ENCODE data around the gene CD27.
"Not testable (repeated sequence)": the region's sequence is repeated elsewhere in the genome, so short reads cannot be mapped to it uniquely, and the experiment has no call there.

The CD27 gene

DNA sequence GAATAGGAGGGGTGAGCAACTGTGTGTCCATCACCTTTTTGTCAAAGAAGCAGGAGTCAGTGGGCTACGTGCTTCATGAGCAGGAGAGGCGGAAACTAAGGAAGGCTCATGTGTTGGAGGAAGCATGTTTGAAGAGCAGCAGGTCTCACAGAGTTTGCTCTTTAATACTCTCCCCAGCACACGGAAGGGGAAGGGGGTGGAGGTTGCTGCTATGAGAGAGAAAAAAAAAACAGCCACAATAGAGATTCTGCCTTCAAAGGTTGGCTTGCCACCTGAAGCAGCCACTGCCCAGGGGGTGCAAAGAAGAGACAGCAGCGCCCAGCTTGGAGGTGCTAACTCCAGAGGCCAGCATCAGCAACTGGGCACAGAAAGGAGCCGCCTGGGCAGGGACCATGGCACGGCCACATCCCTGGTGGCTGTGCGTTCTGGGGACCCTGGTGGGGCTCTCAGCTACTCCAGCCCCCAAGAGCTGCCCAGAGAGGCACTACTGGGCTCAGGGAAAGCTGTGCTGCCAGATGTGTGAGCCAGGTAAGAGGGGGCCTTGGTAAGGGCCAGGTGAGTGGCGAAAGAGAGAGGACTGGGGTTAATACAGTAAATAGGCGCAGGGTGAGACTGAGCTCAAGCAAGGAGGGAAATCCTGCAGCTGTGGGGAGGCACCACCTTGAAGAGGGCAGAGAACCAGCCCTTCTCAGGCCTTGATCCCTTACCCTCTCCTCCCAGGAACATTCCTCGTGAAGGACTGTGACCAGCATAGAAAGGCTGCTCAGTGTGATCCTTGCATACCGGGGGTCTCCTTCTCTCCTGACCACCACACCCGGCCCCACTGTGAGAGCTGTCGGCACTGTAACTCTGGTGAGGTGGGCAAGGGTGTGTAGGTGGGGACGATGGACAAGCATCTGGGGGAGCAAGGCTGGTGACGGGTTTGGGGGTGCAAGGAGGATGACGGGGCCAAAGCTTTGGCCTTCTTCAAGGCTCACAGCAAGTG, at the start of gene CD27:
Gene CD27 (plus strand): TSS at position 252 of the 985 bp plus-strand sequence. CDS start 141 bp downstream, at position 393.
- no peak for DNase-seq

DNA sequence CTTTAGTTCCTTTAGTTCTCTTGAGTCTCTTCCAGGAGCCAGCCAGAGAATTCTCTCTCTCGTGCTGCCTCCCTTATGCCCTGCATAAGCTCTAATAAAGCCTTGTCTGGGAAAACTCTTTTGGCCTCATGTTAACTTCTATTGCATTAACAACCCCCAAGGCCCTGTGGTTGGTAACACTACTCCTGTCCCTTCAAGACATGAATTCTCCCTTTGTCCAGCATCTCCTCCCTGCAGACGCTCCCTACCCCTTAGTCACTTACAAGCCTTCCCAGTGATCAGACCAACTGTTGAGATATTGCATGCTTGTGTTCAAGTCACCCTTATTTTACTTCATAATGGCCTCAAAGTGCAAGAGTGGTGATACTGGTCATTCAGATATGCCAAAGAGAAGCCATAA, 48.7 kb upstream of the CD27 start:
- DNase-seq: no peak

DNA sequence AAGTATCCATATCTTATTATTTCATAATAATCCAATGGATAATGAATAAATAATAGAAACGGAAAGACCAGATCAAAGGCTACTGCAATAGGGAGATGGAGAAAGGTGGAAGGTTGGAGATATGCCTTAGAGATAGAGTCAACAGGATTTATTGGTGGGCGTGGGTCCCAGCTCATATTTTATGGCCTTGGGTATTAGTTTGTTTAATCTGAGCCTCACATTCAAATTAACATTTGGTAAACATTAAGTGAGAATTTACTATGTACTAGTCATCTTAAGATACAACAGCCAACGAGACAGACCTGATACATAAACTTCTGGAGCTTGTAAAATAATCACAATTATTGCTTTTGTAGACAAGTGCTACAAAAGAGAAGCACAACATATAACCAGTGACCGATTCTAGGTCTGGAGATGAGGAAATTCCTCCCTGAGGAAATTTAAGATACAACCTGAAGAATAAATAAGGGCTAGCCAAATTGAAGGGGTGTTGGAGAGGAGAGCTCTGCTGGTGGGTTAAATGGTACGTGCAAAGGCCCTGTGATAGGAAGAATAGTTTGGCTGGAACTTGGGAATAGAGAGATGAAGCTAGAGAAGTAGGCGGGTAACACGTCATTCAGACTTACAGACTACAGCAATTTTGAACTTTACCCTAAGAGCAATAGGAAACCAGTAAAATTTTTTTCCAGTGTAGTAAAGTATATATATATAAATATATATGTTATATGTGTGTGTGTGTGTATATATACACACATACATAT, 44.7 kb upstream of the CD27 start:
- DNase-seq: no peak

DNA sequence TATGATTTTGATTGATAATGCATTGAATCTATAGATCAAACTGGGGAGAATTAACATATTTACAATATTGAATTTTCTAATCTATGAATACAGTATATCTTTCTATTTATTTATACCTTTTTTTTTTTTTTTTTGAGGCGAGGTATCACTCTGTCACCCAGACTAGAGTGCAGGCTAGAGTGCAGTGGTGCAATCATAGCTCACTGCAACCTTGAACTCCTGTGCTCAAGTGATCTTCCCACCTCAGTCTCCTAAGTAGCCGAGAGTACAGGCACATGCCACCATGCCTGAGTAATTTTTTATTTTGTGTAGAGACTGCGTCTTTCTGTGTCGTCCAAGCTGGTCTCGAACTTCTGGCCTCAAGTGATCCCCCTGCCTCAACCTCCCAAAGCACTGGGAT, 40.4 kb upstream of the CD27 start:
- DNase-seq: no peak

DNA sequence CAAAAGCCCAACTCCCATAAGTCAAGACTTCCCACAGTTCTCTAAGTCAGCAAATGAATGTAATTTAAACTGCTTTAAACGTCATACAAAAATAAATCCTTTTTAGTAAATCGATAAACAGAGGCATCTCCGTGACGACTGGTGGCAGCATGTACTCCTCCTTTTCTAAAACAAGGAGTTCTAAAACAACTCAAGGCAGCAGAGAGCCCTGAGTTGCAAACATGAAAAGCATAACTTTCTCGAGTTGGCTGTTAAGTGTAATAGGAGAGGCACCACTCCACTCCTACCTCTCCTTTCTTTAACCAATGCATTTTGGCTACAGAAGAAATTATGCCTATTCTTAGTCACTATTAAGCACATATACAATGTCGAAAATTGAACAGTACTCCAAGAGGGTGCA, 38.8 kb upstream of the CD27 start:
- no peak for DNase-seq

DNA sequence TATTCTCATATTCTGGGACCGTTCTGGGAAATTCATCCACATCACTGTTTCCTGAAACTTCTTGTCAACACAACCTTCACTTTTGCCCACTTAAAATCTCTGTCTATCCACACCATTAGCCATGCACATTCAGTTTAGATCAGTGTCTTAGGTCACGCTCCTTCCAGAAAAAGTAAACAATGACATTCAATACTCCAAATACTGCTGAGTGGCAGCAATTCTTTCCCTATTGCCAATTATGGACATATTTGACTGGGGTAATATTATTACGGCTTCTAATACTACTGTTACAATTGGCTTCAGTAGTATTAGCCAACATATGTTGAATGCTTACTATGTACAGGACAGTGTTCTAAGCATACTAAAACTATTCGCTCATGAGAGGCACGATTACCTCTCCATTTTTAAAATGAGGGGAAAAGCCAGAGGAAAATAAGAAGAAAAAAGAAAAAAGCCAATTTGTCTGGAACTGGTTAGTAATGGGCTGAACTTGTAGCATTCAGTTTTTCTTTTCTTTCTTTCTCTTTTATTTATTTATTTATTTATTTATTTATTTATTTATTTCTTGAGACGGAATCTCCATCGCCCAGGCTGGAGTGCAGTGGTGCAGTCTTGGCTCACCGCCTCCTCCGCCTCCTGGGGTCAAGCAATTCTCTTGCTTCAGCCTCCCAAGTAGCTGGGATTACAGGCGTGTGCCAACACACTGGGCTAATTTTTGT, 37.4 kb upstream of the CD27 start:
- no peak for DNase-seq

DNA sequence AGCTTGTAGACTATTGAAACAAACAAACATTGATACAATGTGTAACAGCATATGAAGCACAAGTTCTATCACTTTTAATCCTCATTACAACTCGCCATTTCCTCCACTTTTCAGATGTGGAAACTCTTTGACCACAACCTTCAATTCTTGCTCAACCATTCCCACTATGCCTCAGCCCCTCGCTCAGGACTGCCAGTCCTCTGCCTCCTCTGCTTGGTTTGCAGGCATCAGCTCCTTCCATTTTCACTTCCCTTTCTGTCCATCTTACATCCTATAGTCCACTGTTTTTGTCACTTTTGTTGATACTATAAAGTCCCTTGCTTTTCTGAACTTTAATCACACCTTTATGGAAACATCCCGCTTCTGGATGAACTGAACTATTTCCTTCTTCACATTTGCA, 28.2 kb upstream of the CD27 start:
- no peak for DNase-seq

DNA sequence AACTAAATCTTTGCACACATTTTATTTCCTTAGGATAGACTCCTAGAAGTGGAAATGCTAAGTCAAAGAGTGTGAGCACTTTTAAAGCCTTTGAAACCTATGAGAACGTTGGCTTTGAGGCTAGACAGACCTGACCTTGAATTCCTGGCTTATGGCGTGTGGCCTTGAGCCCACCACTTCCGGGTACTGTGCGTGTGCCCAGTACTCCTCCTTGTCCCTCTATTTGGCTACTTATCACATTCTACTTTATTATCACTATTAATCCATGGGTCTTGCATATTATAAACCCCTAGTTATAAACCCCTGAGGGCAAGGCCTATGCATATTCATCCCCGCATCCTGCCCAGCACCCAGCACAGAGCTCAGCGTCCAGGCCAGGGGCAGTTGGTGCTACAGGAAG, 26.0 kb upstream of the CD27 start:
- DNase-seq: no peak

DNA sequence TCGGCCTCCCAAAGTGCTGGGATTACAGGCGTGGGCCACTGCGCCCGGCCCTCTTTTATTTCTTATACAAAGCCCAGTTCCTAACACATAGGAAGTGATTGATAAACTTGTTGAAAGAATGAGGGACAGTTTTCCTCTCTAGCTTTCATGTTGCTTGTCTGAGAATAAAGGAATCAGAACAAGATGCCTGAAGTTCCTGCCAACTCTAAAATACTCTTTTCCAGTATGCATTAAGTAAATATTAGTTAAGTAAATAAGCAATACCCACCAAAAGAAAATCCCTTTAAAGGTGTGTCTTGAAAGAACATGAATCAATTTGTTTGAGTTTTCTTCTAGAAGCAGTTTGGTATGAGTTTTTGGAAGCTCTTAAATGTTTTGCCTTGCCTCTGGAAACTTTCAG, 24.4 kb upstream of the CD27 start:
- DNase-seq: no peak

DNA sequence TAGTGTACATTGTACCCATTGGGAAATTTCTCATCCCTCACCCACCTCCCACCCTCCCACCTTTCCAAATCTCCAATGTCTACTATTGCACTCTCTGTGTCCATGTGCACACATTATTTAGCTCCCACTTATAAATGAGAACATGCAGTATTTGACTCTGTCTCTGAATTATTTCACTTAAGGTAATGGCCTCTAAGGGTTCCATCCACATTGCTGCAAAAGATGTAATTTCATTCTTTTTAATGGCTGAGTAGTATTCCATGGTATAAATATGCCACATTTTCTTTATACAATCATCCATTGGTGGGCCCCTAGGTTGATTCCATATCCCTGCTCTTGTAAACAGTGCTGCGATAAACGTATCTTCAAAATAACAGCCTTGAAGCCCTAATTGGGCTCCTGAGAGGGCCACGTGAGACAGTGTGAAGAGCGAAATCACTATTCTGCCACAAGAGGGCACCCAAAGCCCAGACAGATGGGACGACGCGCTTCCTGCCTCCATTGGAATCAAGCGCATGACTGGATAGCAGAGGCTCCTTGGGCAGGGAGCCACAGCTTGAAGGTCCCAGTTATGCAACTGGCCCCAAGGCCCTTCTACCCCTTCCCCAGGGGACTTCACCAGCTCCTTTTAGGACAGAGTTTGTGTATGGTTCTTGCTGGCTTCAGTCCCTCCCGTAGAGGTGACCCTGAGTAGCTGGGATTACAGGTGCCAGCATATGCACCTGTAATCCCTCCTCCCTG, 21.3 kb upstream of the CD27 start:
- DNase-seq: peak in 3 of 4 experiments; percentile 48 to 55 (median 54)

DNA sequence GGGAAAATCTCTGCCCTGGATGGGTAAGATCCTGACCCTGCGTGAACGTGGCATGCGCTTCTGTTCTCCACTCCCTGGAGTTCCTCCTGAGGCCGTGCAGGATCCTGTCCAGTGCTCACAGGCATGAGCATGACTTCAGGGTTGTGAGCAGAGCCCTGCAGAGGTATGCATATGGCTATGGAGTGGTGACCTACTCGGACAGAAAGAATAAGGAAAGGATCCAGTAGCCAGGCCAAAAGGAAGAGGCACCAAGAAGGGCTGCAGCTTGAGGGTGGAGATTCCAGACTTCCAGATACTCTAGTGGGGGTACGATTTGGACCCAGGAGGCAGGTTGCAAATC, 20.8 kb upstream of the CD27 start:
- no peak for DNase-seq

DNA sequence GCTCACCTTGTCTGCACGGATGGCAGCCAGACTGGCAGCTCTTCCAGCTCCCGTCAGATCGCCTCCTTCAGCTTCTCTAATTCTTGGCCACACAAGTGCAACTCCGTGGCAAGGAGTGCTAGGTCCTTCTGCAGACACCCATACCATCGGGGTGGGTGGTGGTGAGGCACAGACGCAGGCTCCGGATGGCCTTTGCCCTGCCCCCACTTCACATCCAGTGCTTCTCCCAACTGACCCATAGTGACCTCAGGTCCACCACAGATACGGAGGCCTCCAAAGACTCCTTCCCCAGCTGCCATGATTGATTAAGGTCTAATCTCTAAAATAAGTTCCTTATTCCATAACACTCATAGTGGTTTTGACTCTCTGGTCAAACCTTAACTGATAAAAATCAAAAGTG, 19.9 kb upstream of the CD27 start:
- DNase-seq: no peak

DNA sequence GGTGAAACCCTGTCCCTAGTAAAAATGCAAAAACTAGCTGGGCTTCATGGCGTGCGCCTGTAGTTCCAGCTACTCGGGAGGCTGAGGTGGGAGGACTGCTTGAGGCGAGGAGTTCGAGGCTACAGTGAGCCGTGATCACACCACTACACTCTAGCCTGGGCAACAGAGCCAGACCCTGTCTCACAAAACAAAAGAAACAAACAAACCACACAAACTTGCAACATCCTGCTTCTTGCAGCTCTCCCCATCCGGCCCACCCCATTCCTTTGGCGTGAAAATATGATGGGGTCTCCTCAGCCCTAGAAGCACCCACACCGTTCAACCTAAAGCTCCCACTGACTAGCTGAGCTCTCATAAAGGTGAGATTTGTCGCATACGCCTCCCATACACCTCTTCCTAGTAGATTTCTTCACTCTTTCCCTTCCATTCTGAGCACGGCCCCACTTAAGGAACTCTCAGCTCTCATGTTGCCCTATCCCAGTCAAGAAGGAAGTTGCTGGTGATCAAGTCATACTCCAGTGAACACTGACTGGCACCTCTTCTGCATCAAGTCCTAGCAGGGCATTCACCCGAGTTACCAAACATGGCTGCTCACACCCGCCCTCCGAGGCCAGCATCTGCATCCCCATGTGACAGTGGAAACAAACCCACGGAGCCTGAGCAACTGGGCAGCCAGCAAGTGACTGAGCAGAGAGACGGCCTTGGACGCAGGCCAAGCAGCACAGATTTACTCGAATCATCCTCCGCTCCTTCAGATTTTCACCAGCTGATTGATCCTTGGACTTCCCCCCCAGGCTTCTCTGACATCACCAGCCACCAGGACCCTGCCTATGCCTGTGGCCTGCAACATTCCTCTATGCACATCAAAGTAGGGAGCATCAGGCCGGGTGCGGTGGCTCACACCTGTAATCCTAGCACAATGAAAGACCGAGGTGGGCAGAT, 18.9 kb upstream of the CD27 start:
- no peak for DNase-seq

DNA sequence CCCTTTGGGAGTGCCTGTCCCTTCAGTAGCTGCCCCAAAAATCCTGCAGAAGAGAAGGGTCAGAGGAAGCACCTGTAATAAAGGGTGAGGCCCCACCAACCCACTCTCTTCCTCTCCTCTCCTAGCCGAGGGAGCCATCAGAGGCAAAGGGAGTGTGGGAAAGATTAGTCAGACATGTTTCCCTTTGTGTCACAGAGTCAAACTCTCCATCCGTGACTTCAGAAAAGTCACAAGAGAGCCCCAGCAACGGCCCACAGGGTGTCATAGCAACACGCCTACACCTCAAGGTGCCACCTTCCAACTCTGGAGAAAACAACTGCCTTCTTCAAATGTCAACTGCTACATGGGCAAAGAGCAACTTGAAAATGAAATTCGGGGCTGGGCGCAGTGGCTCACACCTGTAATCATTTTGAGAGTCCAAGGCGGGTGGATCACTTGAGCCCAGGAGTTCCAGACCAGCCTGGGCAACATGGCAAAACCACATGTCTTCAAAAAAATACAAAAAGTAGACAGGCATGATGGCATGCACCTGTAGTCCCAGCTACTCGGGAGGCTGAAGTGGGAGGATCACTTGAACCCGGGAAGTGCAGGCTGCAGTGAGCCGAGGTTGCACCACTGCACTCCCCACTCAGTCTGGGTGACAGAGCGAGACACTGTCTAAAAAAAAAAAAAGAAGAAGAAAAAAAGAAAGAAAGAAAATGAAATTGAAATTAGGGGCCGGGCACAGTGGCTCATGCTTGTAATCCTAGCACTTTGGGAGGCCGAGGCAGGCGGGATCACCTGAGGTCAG, 17.7 kb upstream of the CD27 start:
- peak; percentile 50 to 81 (median 60) for DNase-seq

DNA sequence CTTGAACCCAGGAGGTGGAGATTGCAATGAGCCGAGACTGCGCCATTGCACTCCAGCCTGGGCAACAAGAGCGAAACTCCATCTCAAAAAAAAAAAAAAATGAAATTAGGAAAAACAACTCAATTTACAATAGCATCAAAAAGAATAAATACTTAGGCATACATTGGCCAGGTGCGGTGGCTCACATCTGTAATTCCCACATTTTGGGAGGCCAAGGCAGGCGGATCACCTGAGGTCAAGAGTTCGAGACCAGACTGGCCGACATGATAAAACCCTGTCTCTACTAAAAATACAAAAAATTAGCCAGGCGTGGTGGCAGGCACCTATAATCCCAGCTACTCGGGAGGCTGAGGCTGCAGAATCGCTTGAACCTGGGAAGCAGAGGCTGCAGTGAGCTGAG, 17.0 kb upstream of the CD27 start:
- DNase-seq: not testable (repeated sequence)

DNA sequence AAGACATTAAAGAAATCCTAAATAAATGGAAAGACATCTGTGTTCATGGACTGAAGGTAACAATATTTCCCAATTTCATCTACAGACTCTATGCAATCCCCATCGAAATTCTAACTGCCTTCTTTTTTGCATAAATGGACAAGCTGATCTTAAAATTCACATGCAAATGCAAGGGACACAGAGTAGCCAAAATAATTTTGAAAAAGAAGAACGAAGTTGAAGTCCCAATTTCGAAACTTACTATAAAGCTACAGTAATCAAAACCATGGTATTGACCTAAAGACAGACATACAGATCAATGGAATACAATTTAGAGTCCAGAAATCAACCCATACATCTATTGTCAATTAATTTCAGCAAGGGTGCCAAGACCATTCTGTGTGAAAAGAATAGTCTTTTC, 16.4 kb upstream of the CD27 start:
- no peak for DNase-seq

DNA sequence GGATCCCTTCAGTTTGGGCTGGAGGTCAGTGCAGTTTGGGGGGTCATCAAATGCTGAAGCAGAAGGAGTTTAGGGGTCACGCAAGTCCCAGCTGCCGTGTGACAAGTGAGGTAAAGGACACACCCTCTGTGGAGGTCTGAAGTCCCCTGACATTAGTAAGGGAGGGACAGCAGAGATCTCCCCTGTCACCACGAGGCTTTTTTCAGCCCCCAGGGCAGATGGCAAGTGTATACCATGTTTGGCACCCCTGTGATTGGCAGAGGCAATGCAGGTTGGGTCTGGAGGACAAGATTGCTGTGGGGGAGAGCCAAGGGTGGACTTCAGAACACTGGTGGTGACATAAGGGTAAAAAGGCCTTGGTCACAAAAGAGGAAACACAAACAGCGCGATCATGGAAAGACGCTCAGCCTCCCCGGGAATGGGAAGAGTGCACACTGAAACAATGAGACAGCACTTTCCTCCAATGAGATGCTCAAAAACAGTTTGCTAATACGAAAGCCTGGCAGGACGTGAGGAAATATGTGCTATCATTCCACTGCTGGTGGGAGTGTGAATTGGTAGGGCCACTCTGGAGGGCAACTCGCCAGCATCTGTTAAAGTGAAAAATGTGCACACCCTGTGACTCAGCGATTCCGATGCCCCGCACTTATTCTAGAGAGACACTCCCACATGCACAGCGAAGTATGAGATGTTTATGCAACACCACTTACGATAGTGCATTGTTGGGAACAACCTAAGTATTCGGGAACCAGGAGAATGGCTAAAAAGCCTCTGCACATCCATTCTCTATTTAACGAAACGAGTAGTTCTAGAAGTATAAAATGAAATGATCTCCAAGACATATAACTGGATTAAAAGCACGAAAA, 14.4 kb upstream of the CD27 start:
- no peak for DNase-seq

DNA sequence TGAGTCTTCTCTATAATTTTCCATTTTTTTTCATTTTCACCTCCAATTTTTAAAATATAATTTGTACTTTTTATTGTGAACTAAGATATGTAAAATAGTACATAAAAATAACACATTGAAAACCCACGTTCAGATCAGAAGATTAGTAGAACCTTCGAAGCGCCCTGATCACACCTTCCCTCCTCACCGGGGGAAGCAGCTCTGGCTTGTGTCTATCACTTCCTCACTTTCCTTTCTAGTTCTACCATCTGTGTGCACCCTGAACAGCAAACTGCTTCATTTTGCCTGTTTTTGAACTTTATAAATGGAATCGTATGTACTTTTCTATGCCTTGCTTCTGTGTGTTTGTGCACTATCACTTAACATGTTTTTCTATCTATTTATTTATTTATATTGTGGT, 11.8 kb upstream of the CD27 start:
- DNase-seq: no peak
